Stimulated activated CD8-positive, alpha-beta memory T cell treated with anti-CD3 and anti-CD28 coated beads, Interleukin-7, amount 100 ng/mL, for 24 hours (primary cell): ENCODE results near the gene CD2AP.
"Not testable (repeated sequence)": the region's sequence is repeated elsewhere in the genome, so short reads cannot be mapped to it uniquely, and the experiment has no call there.

ENCODE experiments used
- DNase-seq: peaks from one replicate; pipeline ENCODE4 v3.0.0-alpha.2; 2020; ENCODE audit warnings: low read depth

CD2AP gene

DNA sequence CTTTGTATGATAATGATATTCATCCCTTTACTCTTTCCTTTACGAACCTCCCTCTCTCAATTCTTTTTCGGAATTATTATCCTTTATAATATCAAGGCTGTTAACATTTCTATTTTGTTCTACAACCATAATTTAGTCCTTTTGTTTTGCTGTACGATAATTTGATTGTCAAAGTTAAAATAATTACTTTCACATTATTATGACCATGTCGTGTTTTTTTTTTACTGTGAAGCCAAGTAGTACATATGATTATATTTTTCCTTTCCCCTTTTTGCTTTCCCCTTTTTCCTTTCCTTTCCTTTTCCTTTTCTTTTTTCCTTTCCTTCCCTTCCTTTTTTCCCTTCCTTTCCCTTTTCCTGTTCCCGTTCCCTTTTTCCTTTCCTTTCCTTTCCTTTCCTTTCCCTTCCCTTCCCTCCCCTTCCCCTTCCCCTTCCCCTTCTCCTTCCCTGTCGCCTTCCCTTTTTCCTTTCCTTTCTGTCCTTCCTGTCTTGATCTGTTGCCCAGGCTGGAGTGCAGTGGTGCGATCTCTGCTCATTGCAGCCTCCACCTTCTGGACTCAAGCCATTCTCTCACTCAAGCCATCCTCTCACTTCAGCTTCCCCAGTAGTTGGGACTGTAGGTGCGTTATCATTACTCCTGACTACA lies 19.5 kb downstream of the CD2AP start:
- DNase-seq, result no peak

DNA sequence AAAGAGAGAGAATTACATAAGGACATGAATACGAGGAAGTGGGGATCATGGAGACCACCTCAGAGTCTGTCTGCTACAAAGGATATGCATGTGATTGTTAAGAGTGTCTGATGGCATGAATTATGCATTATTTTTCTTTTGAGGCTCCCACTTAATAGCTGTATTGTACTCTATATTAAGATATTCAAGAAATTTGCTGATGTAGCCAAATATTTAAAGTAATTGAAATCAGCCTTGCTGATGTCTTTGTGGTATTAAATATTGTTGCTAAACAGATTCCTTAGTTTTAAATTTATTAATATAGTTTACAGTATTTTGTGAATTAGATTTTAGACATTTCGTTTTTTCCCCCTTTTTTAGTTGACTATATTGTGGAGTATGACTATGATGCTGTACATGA lies 25.3 kb downstream of the CD2AP start:
- no peak for DNase-seq

DNA sequence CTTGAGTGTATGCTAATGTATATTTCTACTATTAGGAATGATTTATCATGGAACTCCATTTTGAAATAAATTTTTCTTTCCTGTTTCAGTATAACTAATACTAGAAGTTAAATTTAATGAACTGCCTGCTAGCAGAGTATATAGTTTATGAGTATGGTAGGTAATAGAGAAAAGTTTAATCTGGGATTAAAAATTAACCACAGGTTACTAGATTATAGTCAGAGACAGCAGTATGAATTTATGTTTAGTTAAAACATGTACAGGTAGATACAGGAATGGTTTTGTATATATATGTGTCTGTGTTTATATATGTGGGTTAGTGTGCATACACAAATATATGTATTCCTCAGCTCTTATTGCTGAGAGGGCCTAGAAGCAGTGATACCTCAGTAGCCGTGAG lies 32.3 kb downstream of the CD2AP start:
- no peak for DNase-seq

DNA sequence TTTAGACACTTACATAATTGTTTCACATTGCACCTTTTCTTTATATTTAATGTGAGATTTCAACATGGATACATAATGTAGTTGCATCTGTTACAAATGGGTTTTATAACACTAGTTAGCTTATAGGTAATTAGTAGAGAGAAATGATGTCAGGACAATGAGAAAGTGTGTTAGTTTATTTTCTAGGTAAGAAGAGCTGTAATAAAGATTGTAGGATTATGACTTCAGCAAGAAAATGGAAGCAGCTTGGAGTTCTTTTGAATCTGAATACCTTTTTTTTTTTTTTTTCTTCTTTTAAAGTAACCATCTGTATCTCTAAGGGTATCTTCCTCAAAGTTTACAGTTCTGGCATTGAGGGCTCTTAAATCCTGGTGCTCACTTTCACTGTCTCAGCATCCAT lies 35.3 kb downstream of the CD2AP start:
- no peak for DNase-seq

DNA sequence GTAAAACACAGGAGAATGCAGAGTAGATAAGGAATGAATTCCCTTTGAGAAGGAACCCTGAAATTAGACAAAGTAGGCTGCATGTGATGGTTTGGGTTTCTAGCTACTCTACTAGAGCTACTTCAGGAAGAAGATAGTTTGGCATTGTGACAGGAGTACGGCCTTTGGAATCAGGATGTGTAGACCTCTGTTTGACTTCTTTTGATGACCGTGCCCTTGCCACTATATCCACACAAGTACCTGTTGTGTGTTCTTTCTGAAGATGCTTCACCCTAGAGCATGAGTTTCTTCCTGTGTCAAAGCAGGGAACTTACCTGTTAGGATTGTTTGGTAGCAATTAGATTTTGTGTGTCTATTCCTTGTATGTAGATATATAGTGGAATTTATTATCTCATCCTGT lies 41.7 kb downstream of the CD2AP start:
- DNase-seq, result no peak

DNA sequence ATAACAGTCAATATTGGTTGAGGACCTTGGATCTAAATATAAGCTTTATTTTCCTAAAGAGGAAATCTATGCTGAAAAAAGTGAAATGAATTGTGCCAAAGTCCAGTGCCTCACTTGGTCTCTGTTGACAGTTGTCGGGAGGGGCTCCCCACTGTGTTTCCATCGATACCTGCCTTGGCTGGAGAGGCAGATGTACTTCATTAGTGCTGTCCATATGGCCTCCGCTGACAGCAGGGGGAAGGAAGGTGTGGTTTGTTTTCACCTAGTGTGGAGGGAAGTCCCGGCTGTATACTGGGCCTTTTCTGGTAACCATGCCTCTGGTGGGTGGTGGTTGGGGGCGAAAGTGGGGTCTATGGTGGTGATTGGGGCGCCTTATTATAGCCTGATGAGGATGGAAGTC lies 42.7 kb downstream of the CD2AP start:
- DNase-seq, result no peak

DNA sequence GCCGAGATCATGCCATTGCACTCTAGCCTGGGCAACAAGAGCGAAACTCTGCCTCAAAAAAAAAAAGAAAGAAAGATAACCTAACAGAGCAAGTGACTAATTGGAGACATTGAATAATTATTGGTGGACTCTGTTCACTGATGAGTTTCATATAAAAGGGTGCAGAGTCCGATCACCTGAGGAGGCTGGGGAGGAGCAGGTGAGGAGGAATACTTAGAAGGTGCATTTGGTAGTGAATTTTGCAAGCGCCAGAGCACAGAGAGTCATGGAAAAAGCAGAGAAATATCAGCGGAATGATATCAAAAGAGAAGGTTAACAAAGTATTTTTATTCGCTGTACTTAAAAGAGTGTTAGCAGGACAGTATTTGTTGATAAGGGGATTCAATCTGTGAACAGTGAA lies 44.4 kb downstream of the CD2AP start:
- no peak for DNase-seq

DNA sequence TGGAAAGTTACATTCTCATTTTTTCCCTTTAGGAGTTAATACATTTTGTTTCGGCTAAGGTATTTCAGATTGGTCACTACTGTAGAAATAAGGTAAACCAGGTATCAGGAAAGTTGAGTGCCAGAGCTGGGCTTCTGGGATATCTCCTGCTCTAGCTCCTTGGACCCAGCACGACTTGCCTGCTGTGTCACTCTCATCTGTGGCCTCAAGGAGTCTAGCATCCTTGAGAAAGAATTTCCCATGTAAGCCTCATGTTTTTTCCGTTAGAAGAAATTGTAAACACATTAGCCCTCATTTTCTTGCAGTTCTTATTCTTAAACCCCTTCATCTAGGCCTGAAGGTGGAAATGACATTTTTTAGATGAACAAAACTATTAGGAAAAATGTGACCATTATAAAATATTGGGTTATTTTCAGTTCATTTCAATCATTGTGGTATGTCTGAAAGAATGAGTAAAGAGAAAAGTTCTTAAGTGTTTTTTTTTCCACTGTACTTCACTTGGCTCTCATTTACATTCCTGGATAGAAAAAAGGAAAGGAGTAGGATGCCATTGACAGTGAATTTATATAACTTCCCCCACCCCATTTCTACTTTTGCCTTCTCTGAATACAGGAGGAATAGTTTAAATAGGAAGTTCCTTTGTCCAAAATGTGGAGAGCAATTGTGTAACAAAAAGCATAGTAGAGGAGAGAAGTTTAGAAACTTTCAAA lies 46.7 kb downstream of the CD2AP start:
- DNase-seq, result no peak

DNA sequence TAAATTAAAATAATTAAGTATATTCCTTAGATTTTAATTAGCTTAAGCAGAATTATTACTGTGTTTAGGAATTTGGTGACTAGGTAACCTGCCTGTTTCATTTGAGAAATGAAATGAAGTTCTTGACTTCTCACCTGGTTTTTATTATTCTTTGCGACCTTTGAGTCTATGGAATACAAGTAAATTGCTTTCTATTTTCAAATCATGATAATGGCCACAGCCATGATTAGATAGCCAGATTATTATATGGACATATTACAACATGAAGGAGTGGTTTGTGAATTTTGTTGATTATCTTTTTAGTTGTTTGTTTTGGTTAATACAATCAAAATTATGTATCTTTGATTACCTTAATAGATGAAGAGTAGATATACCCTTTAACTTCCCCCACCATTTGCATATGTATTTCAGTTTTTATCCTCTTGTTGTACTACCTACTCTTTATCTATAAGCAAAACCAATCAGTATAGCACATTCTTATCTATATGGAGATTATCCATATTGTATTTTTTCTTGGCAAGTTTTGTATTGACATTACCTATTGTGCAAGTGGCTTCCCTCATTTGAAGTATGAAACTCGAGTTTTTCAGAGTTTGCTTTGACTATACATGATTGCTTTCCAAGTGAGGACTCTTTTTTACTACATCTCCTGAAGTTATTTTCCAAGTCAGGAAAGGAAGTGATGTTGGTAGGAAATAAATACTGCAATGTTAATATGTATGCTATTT lies 47.9 kb downstream of the CD2AP start:
- DNase-seq, result no peak

DNA sequence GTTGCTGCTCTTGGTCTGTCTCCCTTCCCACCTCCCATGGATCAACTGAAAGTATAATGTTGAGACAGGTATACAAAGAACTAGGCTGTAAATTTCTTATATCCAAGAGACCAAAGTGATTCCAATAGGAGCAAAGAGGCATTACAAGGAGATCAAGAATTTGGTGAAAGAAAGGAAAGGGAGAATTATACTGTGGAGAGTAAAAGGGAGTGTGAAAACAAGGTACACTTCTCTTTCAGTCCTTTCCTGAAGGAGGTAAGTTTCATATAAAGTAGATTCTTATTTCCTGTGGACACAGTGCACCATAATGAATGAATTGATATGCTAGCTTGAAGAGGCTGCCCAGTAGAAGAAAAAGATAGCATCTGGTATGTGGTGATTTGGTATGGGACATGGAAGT lies 49.7 kb downstream of the CD2AP start:
- DNase-seq, result no peak

DNA sequence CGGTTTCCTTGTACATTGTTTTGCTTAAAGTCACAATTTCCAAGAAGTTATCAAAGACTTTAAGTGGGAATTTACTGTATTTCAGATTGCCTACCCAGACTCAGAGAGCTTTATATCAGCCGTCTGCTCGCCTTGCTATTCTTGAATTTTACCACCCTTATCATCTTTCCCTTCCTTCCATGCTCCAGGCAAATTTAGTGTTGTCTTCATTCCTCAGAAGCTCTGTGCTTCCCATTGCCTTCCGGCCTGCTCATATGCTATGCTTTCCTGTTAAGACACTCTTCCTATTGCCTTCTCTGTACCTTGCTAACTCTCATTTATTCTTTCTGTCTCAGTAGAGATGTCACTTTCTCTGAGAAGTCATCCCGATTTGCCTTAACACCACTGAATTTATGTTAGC lies 52.1 kb downstream of the CD2AP start:
- no peak for DNase-seq

DNA sequence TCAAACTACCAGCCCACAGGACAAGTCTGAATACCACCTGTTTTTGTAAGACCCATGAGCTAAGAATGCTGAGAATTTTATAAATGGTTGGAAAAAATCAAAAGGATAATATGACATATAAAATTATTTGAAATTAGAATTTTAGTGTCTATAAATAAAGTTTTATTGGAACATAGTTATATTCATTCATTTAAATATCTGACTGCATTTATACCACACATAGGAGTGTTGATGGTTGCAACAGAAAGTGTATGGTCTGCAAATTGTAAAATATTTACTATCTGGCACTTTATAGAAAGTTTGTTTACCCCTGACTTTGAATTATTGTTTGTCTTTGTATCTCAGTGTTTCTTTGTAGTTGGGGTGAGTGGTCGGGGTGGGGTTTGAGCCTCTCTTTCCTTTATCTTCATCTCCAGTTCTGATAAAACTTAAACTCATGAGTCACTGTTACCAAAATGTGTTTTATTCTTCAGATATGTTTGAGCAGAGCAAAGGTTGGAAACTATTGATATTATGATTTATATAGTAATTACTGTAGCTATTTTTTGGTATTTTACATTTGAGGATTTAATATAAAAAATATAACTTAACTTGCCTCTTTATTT lies 55.5 kb downstream of the CD2AP start:
- DNase-seq, result no peak

DNA sequence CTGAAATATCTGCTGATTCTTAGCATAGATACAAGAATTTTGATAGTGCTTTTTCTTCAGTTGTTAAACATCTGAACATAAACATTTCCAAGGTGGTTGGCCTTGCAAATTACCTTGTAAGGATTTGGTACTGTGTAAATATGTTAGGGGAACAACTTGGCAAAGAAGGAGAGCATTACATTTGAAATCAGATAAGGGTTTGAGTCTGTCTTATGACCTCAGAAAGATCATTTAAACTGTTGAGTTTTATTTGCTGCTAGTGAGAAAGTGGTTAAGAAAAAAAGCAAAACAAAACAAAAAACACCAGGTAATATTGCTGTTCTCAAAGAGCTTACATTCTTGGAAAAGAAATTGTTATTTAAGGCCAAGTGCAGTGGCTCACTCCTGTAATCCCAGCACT lies 56.5 kb downstream of the CD2AP start:
- no peak for DNase-seq

DNA sequence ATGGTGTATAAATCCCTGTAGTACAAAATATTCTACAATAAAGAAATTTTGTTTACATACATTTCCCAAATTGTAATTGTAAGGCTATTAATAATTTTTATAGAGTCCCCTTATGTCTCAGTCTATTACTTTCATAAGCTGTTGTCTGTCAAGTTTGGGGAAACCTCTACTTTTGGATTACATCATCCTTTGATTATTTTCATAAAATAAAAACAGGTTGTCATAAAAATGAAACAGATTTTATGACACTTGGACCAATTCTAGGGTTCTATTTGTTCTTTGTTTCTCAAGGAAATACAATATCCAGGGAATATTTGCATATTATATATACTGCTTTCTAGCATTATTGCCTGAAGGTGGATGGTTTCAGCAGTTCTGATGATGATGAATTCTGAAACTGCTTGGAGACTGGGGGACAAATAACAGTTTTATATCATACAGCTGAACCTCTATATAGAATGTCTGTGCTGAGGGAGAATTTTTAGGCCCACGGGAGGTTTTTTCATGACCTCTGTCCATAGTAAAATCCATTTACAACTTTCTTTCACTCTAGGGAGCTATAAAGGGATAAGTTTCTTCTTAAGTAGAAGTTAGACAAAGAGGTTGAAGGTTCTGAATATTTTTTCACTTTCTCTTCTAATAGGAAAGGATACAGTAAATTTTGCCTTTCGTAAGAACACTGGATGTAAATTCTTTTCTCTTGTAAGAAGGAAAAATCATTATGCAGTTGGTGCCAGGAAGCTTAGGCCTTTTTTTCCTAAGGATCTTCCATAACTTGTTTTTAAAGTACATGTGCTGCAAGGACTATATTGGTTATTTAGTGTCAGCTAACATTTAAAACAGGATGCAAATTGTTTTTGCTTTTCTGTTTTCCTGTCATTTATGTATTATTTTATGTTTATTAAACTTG lies 58.0 kb downstream of the CD2AP start:
- no peak for DNase-seq

DNA sequence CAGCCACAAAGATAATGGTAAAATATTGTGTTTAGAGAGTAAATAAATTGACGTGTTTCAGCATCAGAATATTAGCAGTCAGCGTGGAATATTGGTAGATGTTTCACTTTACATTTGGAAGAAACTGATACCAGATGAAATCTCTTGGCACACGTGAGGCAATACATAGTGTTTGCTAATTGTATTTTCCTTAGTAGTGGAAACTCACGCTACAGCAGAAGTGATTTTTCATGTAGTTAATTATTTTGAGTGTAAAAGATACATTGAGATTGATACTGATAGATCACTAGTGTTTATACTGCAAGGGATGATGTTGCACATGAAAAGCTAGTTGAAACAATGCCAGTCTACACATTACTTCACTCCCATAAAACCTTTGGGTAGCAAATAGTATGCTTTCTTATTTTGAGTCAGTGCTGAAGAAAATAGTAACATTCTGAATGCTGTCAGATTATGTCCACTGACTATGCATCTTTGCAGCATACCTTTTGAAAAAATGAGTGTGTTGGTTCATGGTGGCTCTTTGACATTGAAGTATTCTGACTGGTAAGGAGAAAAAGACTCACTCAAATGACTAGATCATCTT lies 59.3 kb downstream of the CD2AP start:
- no peak for DNase-seq

DNA sequence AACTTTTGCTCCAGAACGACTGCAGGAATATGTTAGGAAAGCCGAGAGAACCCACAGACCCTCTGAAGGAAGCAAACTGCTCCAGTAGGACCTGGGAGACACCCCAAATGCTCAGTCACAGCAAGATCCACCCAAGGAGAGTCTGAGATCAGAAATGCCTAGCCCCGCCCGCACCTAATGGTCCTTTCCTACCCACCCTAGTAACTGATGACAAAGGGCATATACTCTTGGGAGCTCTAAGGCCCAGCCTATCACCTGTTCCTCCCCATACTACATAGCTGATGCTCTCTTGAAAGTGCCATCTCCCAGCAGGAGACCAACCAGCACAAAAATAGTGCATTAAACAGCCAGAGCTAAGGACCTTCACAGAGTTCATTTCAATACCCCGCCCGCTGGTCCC lies 67.6 kb downstream of the CD2AP start:
- DNase-seq, result no peak

DNA sequence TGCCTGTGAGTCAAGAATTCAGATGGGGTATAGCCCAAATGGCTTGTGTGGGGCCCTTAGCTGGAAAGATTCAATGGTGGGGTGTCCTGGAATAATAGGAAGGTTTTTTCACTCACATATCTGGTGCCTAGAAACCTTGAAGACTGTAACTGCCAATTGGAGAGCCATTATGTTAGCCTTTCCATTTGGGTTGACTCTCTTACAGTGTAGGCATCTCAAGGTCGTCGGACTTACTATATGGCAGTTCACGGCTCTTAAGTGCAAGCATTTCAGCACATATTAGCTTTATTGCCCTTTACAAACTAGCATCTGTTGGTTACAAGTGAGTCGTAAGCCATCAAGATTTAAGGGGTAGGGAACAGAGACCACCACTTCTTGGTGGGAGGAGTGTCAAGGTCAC lies 74.1 kb downstream of the CD2AP start:
- DNase-seq, result no peak

DNA sequence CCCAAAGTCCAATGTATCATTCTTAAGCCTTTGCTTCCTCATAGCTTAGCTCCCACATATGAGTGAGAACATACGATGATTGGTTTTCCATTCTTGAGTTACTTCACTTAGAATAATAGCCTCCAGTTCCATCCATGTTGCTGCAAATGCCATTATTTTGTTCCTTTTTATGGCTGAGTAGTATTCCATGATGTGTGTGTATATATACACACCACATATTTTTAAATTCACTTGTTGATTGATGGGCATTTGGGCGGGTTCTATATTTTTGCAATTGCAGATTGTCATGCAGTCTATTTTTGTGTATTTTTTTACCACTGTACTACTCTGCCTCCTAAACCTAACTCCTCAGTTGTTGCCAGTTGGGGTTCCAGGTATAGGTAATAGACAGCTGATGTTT lies 74.7 kb downstream of the CD2AP start:
- no peak for DNase-seq

DNA sequence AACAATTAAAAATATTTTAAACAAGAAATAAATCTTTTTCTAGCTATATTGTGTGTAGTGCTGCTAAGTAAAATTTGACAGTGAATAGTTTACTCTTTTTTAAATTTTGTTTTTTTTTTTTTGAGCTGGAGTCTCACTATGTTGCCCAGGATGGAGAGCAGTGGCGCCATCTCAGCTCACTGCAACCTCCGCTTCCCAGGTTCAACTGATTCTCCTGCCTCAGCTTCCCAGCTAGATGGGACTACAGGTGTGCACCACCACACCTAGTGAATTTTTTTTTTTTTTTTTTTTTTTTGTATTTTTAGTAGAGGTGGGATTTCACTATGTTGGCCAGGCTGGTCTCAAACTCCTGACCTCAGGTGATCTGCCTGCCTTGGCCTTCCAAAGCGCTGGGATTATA lies 75.7 kb downstream of the CD2AP start:
- DNase-seq, result not testable (repeated sequence)

DNA sequence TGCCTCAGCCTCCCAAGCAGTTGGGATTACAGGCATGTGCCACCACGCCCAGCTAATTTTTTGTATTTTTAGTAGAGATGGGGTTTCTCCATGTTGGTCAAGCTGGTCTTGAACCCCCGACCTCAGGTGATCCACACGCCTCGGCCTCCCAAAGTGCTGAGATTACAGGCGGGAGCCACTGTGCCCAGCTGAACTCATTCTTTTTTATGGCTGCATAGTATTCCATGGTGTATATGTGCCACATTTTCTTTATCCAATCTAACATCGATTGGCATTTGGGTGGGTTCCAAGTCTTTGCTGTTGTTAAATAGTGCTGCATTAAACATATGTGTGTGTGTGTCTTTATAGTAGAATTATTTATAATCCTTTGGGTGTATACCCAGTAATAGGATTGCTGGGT lies 78.9 kb downstream of the CD2AP start:
- not testable (repeated sequence) for DNase-seq

DNA sequence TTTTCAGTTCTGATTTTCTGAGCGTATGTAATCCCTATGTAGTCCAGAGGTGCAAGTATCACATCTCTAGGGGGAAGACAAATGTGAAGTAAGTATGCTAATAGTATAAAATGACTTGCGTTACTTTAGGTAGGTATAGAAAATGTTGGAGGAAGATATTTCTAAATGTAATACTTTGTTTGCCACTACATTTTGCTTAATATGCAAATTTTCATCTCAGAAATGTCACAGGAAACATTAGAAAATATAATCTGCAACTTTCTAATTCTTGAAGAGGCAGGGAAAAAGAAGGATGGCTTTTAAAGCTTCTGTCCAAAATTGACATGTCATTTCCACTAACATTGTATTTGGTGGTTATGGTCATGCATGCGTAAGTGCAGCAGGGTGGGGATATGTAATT lies 85.6 kb downstream of the CD2AP start:
- DNase-seq, result no peak

DNA sequence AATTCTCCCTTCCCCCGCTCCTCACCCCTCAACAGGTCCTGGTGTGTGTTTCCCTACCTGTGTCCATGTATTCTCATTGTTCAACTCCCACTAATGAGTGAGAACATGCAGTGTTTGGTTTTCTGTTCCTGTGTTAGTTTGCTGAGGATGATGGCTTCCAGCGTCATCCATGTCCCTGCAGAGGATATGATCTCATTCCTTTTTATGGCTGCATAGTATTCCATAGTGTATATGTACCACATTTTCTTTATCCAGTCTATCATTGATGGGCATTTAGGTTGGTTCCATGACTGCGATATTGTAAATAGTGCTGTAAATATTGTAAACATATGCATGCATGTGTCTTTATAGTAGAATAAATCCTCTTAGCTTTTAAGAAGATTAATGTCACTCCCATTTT lies 89.0 kb downstream of the CD2AP start:
- DNase-seq, result not testable (repeated sequence)
